Retinal pigment epithelial cell (primary cell): ENCODE data around the gene RBMS3.

Experiments
- DNase-seq: peaks from one replicate; pipeline ENCODE4 v3.0.0-alpha.2; 2010; ENCODE audit warnings: low read depth
- H3K4me3 ChIP-seq: 2 replicates; pipeline ENCODE4 v1.5.1; 2011; ENCODE audit warnings: mild to moderate bottlenecking, low read length, control low read depth, moderate library complexity
- TF ChIP-seq, protein P1 (sequence below): conservative IDR thresholded peaks from 2 replicates; pipeline ENCODE4 v1.5.1; 2011; ENCODE audit warnings: low read depth, low read length, control low read depth, inconsistent platforms

RBMS3 gene

GRCh38 chr3:29694331-29694730 lies 413.5 kb downstream of the RBMS3 start:
- TF ChIP-seq, protein P1, sequence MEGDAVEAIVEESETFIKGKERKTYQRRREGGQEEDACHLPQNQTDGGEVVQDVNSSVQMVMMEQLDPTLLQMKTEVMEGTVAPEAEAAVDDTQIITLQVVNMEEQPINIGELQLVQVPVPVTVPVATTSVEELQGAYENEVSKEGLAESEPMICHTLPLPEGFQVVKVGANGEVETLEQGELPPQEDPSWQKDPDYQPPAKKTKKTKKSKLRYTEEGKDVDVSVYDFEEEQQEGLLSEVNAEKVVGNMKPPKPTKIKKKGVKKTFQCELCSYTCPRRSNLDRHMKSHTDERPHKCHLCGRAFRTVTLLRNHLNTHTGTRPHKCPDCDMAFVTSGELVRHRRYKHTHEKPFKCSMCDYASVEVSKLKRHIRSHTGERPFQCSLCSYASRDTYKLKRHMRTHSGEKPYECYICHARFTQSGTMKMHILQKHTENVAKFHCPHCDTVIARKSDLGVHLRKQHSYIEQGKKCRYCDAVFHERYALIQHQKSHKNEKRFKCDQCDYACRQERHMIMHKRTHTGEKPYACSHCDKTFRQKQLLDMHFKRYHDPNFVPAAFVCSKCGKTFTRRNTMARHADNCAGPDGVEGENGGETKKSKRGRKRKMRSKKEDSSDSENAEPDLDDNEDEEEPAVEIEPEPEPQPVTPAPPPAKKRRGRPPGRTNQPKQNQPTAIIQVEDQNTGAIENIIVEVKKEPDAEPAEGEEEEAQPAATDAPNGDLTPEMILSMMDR = no peak
- no peak for DNase-seq
- H3K4me3 ChIP-seq = no peak overlapping the region

DNA sequence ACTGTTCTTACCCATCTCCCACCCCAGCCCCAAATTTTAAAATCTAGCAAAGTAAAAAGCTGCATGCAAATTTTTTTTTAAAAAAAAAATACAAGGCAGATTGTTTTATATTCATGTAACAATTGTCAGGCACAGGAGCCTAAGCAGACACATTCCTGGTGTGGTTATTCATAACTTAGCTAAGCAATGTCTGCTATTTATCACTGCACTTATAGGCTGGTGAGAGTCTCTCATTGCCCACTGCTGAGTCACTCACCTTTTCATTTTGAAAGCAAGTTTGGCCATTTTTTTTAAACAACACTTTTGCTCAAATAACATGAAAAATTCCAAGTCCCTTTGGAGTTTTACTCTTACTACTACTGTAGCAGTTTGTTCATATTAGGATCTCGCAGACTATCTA lies 413.9 kb downstream of the RBMS3 start:
- peak; percentile 94 for DNase-seq
- TF ChIP-seq, protein P1 = no peak
- no peak overlapping the region for H3K4me3 ChIP-seq

DNA sequence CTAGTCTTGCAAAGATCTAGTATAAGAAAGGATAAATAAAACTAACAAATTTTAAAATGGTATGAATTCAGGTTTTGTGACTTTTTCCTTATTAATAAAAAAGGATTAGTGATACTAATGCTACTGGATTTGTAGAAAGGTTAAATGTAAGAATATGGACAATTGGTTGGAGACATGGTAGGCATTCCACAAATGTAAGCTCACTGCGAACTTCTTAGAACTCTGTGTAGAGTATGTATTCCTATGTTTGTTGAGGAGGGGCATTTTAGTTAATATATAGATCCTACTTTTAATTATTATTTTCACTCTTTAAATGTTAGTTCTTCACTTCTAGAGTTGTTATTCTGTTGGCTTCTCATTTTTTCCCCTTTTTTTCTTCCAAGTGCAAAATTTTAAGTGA lies 414.3 kb downstream of the RBMS3 start:
- TF ChIP-seq, protein P1 = no peak
- no peak overlapping the region for H3K4me3 ChIP-seq
- no peak for DNase-seq

DNA sequence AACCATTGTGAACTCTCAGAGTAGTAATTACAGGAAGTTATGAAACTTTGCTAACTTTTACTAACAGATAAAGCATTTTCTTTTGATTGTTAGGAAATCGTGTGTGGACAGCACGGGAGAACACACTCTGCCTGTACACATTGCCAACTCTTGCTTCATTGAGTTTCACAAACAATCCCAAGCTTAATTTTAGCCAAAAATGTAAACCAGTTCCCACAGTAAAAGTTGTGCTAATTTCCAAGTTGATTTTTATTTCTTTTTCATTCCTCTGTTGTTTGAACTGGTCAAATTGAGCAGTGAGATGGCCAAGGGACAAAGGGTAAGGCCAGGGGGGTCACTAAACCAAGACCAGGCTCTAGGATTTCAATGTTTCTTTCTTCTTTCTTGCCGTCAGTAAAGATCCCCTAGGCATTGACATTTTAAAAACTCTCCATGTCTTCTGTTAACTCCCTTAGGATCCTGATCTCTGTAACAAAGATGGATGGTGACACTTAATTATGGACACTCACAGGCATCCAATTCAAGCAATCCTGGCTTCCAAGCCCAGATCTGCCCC lies 414.9 kb downstream of the RBMS3 start:
- TF ChIP-seq, protein P1 = no peak
- no peak for DNase-seq
- no peak overlapping the region for H3K4me3 ChIP-seq

GRCh38 chr3:29696311-29696710 lies 415.4 kb downstream of the RBMS3 start:
- no peak overlapping the region for H3K4me3 ChIP-seq
- TF ChIP-seq, protein P1 = no peak
- no peak for DNase-seq

- no peak overlapping the region for H3K4me3 ChIP-seq
- no peak for DNase-seq
- TF ChIP-seq, protein P1 = no peak
Measured at GRCh38 chr3:29697989-29698388, 417.1 kb downstream of the RBMS3 start.

DNA sequence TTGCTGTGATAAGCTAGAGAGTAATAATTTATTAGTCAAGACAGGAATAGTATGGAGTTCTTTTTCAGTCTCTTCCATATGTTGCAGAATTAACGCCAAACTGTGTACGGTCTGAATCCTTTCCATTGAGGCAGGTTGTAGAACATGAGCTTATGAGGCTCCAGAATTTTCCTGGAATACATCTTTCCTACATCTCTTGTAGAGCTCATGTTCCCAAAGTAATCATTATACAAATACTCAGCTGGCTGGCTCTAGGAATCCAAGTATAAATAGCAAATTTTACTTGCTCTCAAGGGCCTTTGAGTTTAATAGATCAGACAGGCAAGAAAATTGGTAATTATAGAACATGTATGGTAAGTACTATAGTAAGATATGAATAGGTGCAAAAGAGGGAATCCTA lies 419.4 kb downstream of the RBMS3 start:
- DNase-seq = no peak
- TF ChIP-seq, protein P1 = no peak
- H3K4me3 ChIP-seq = no peak overlapping the region
